NCI-H1092 treated with DMSO at 0.1 percent for 48 hours (cell line): ENCODE measurements around the gene PSMB8.

Experiments
- DNase-seq: peaks from one replicate; lab custom pipeline; 2025; lab: John Stamatoyannopoulos, UW

The PSMB8 gene

DNA sequence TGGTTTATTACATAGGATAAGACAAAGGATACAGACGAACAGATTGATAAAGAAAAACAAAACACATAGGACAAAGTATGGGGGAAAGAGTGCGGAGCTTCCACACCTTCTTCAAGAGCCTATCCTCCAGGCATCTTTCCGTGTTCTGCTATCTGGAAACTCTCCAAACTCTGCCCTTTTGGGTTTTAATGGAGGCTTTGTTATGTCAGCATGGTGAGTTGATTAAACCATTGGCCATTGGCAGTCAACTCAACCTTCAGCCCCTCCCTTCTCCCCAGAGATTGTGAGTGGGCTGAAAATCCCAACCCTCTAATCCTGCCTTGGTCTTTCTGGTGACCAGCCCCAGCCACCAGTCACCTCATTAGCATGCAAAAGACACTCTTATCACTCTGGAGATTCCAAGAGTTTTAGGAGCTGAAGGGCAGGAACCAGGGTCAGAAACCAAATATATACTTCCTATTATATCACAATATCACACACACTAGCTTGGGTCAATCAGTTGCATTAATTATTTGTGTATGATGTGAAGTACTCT lies 50.9 kb downstream of the PSMB8 start:
- no peak for DNase-seq
